HepG2 (cell line): Measurements from ENCODE around the gene HOXB6. TPM values are rescaled to one million over a fixed set of nuclear protein-coding genes. Genes with fewer than 3 reads are reported as not detected.

Experiments used
- ATAC-seq: fragments of 200-7000 bp; cut with Tn5 transposase; 3 replicates; pipeline ENCODE4 v1.9.1; 2020; ENCODE audit warnings: mild to moderate bottlenecking, moderate library complexity
- BruUV-seq: library from RNA; stranded (reverse); fragments of 400-500 nt; replicated peaks from 2 replicates; lab custom pipeline; 2021; lab: Mats Ljungman, UMichigan
- CTCF ChIA-PET: fragments of 300-600 bp; formaldehyde crosslinking; extraction: SDS; loops from one replicate; lab custom pipeline; 2021; ENCODE audit warnings: low total read pairs, inconsistent platforms, low intra/inter-chr PET ratio; lab: Yijun Ruan, JAX
- POLR2A ChIA-PET: fragments of 350-600 bp; sonication (Branson Sonifier 250); formaldehyde crosslinking; loops from one replicate; lab custom pipeline; 2020; ENCODE audit warnings: antibody characterized with exemption, inconsistent platforms; lab: Yijun Ruan, JAX
- DNase-seq: peaks from one replicate; pipeline ENCODE4 v3.0.0-alpha.2; 2015; ENCODE audit warnings: low spot score
- FAIRE-seq: peaks from 3 replicates; lab custom pipeline; 2011; peaks lifted over from hg19 to GRCh38; lab: Jason Lieb, UNC
- H2AFZ ChIP-seq: one replicate; pipeline ENCODE4 v1.6.1; 2011; ENCODE audit warnings: low read length, inconsistent platforms
- H3K27ac ChIP-seq: fragments of 300-600 bp; 3 replicates; pipeline ENCODE4 v1.8.0; 2011; ENCODE audit warnings: mixed run types, mild to moderate bottlenecking, mixed read lengths, low read length, inconsistent platforms; ENCODE audit not compliant: insufficient read depth; ENCODE audit errors: extremely low read length
- H3K27me3 ChIP-seq, 2 experiments: fragments of 200-600 bp in 1 of 2; 2 replicates in 1 of 2; 3 replicates in 1 of 2; pipeline versions ENCODE4 v1.6.0 to v1.8.0; 2011; ENCODE audit warnings: low read length in 2 of 2, mild to moderate bottlenecking in 2 of 2, moderate library complexity in 2 of 2, inconsistent platforms in 1 of 2; ENCODE audit not compliant: insufficient read depth in 2 of 2, control insufficient read depth in 1 of 2
- H3K36me3 ChIP-seq, 2 experiments: fragments of 200-600 bp in 1 of 2; replicated peaks in 1 of 2; 2 replicates in 1 of 2; 3 replicates in 1 of 2; pipeline versions ENCODE4 v1.5.1 to v1.8.0; 2011; ENCODE audit warnings: low read length in 2 of 2, inconsistent platforms in 1 of 2; ENCODE audit not compliant: insufficient read depth in 2 of 2, control insufficient read depth in 1 of 2
- H3K4me1 ChIP-seq: 2 replicates; pipeline ENCODE4 v1.5.1; 2012; ENCODE audit warnings: low read length, inconsistent platforms; ENCODE audit not compliant: insufficient read depth
- H3K4me2 ChIP-seq: 2 replicates; pipeline ENCODE4 v1.6.0; 2011; ENCODE audit warnings: low read depth, low read length, inconsistent platforms
- H3K4me3 ChIP-seq, 3 experiments: fragments of 200-600 bp in 1 of 3; sonication (generic), shearing (Covaris generic) in 1 of 3; replicated peaks in 1 of 3; 2 replicates each; pipeline ENCODE4 v1.5.1; 2011 to 2016; ENCODE audit warnings: low read length in 3 of 3, inconsistent platforms in 2 of 3, low read depth in 2 of 3, mild to moderate bottlenecking in 2 of 3, control low read depth in 1 of 3, mixed read lengths in 1 of 3; ENCODE audit not compliant: insufficient read depth in 1 of 3
- H3K79me2 ChIP-seq: one replicate; pipeline ENCODE4 v1.6.1; 2011; ENCODE audit warnings: low read length, inconsistent platforms; ENCODE audit not compliant: insufficient read depth
- H3K9ac ChIP-seq: 2 replicates; pipeline ENCODE4 v1.6.0; 2011; ENCODE audit warnings: mild to moderate bottlenecking, low read depth, low read length, inconsistent platforms; ENCODE audit not compliant: insufficient read depth
- H3K9me3 ChIP-seq: 2 replicates; pipeline ENCODE4 v1.5.1; 2012; ENCODE audit warnings: mild to moderate bottlenecking, low read length
- H4K20me1 ChIP-seq: 2 replicates; pipeline ENCODE4 v1.6.0; 2011; ENCODE audit warnings: inconsistent platforms, mild to moderate bottlenecking, low read length, moderate library complexity; ENCODE audit not compliant: insufficient read depth
- DMTF1 ChIP-seq: sonication (generic); formaldehyde crosslinking; IDR thresholded peaks from 2 replicates; pipeline ENCODE4 v1.4.0; 2020; ENCODE audit warnings: mild to moderate bottlenecking, missing genetic modification reagents
- MED13 ChIP-seq: sonication (generic); formaldehyde crosslinking; IDR thresholded peaks from 2 replicates; pipeline ENCODE4 v1.5.0; 2020; ENCODE audit warnings: missing genetic modification reagents
- MEIS1 ChIP-seq: sonication (generic); formaldehyde crosslinking; IDR thresholded peaks from 2 replicates; pipeline ENCODE4 v1.9.0; 2021; ENCODE audit warnings: mild to moderate bottlenecking, missing genetic modification reagents, moderate library complexity, borderline replicate concordance
- MTA3 ChIP-seq: sonication (generic); formaldehyde crosslinking; IDR thresholded peaks from 2 replicates; pipeline ENCODE4 v1.4.0; 2020; ENCODE audit warnings: missing genetic modification reagents
- TAF15 ChIP-seq: fragments of 200-400 bp; formaldehyde crosslinking; IDR thresholded peaks from one replicate; pipeline ENCODE4 v1.6.1; 2018; ENCODE audit warnings: mild to moderate bottlenecking, low read depth, low read length; ENCODE audit not compliant: poor library complexity, severe bottlenecking
- ZBTB8A ChIP-seq: sonication (generic); formaldehyde crosslinking; IDR thresholded peaks from 2 replicates; pipeline ENCODE4 v1.4.0; 2020; ENCODE audit warnings: mild to moderate bottlenecking, low read depth, missing genetic modification reagents, borderline replicate concordance
- ZNF350 ChIP-seq: sonication (generic); formaldehyde crosslinking; IDR thresholded peaks from 2 replicates; pipeline ENCODE4 v1.4.0; 2020; ENCODE audit warnings: mild to moderate bottlenecking, low read depth, missing genetic modification reagents, borderline replicate concordance
- ZNF724P ChIP-seq: sonication (generic); formaldehyde crosslinking; IDR thresholded peaks from 2 replicates; pipeline ENCODE4 v1.8.0; 2022; ENCODE audit warnings: missing genetic modification reagents, borderline replicate concordance
- ZNF772 ChIP-seq: sonication (generic); formaldehyde crosslinking; IDR thresholded peaks from 2 replicates; pipeline ENCODE4 v1.5.0; 2020; ENCODE audit warnings: mild to moderate bottlenecking, missing genetic modification reagents
- ZNF878 ChIP-seq: sonication (generic); formaldehyde crosslinking; IDR thresholded peaks from 2 replicates; pipeline ENCODE4 v1.8.1; 2023; ENCODE audit warnings: mild to moderate bottlenecking, missing genetic modification reagents, moderate library complexity
- WGBS: methylation state at CpG from one replicate; pipeline ENCODE4 v1.1.6; 2017; ENCODE audit warnings: low lambda C conversion rate; 5-methylcytosine and 5-hydroxymethylcytosine counted together
- in situ Hi-C: cut with HindIII; loops from 2 replicates; pipeline ENCODE4 v1.10.0; 2017; ENCODE audit warnings: low pct_unique_long_range_greater_than_20kb; ENCODE audit not compliant: extremely low pct_ligation_motif_present
- intact Hi-C: fragments of 100-400 bp; cut with micrococcal nuclease; formaldehyde crosslinking; loops from one replicate; pipeline ENCODE4 v1.10.0; 2022; ENCODE audit not compliant: unreplicated experiment
- polyA plus RNA-seq, 8 experiments: library from polyadenylated mRNA; depleted of rRNA in 3 of 8; stranded (reverse) in 7 of 8; unstranded in 1 of 8; fragments of >200 nt; fragmentation: Illumina TruSeq in 4 of 8; extraction: Trizol in 4 of 8; gene quantifications; 2 replicates each; pipeline versions ENCODE4 v1.2.1 to v1.2.3, GENCODE V29; 2011 to 2016; ENCODE audit warnings: low read depth in 4 of 8, missing spikeins in 1 of 8, mixed read lengths in 1 of 8; ENCODE audit not compliant: insufficient read depth in 1 of 8
- total RNA-seq, 5 experiments: library from RNA; depleted of rRNA; stranded (reverse); fragments of >200 nt; fragmentation: Illumina TruSeq; extraction: Trizol; gene quantifications; 2 replicates each; pipeline ENCODE4 v1.2.3, GENCODE V29; 2016; ENCODE audit warnings: low read depth in 1 of 5

The HOXB6 gene
- total and polyA plus RNA-seq, 2 of the 13 experiments (the other 11 are each of a cell fraction or from before 2014, with no cell fraction given): not detected

GRCh38 chr17:48569674-48570324 is 35.0 kb downstream of the HOXB6 start:
- intact Hi-C loops: no loop called here
- in situ Hi-C loops: no loop called here
- ChIA-PET CTCF (no interaction called here), POLR2A (no interaction called here)
- FAIRE-seq: no peak
- Histone ChIP-seq H3K36me3 (no peaks in the 10 kb centered on the region), H3K27me3 (peaks cover 23 to 98% of the 10 kb centered on the region in 2 experiments), H3K27ac (no peak overlapping the region), H3K4me1 (no peaks in the 10 kb centered on the region), H3K9me3 (no peaks in the 10 kb centered on the region), H3K4me2 (no peak overlapping the region), H3K9ac (no peak overlapping the region), H4K20me1 (0 out of 2 replicates have a peak, but pooled peaks cover 4% of the 10 kb centered on the region), H3K79me2 (no peaks in the 10 kb centered on the region), H2AFZ (no peak overlapping the region), H3K4me3 (no peak overlapping the region)
- no peak for ATAC-seq
- TF ChIP-seq MTA3 (CRISPR knock-in tag): no peak
- TF ChIP-seq TAF15: no peak
- no peak for TF ChIP-seq ZNF350 (CRISPR knock-in tag)
- no peak for TF ChIP-seq ZNF878
- no peak for TF ChIP-seq ZNF772 (CRISPR knock-in tag)
- no peak for TF ChIP-seq ZNF724P (CRISPR knock-in tag)
- no peak for TF ChIP-seq MEIS1 (CRISPR knock-in tag)
- no peak for TF ChIP-seq MED13
- TF ChIP-seq ZBTB8A (CRISPR knock-in tag): no peak
- no peak for TF ChIP-seq DMTF1 (CRISPR knock-in tag)
- BruUV-seq: no TSS peak
- DNase-seq: no peak
- 2% methylated on average over 6 of the region's 6 CpGs for WGBS
